ENCODE data around the gene KLHL29. TPM values are rescaled to one million over a fixed set of nuclear protein-coding genes. Genes with fewer than 3 reads are reported as not detected.
"Not testable (repeated sequence)": the region's sequence is repeated elsewhere in the genome, so short reads cannot be mapped to it uniquely, and the experiment has no call there.

The KLHL29 gene
- total and polyA plus RNA-seq, 2 experiments from 2014 or later, result 1.9 to 6.4 TPM

DNA sequence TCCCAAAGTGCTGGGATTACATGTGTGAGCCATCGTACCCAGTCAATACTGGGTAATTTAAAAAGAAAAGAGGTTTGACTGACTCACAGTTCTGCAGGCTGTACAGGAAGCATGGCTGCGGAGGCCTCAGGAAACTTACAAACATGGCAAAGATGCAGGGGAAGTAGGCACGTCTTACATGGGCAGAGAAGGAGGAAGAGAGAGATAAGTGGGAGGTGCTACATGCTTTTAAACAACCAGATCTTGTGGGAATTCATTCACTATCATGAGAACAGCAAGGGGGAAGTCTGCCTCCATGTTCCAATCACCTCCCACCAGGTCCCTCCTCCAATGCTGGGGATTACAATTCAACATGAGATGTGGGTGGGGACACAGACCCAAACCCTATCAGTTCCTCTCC lies 349.4 kb downstream of the KLHL29 start:
- Histone ChIP-seq H3F3A (ENCODE audit: insufficient read depth) (no peaks in the 10 kb centered on the region), H3K79me2 (ENCODE audit: insufficient read depth) (no peaks in the 10 kb centered on the region), H3K9me3 (ENCODE audit: low read depth) (no peaks in the 10 kb centered on the region), H3K9me2 (ENCODE audit: insufficient read depth) (no peaks in the 10 kb centered on the region), H3K27ac (no peak overlapping the region), H2AFZ (no peak overlapping the region), H3K27me3 (replicated peaks; ENCODE audit: insufficient read depth) (no peaks in the 10 kb centered on the region), H3K4me1 (ENCODE audit: insufficient read depth) (no peaks in the 10 kb centered on the region), H3K36me3 (ENCODE audit: low read depth) (no peaks in the 10 kb centered on the region), H3K4me3 (no peak overlapping the region), H3K9ac (no peak overlapping the region), H3K4me2 (ENCODE audit: unreplicated experiment) (no peak overlapping the region), H4K20me1 (ENCODE audit: insufficient read depth) (no peaks in the 10 kb centered on the region)
- DNase-seq, result no peak
- in situ Hi-C loops (cut with MboI), result no loop called here
- TF ChIP-seq EZH2phosphoT487 (IDR thresholded peaks at IDR 0.05; ENCODE audit: insufficient read depth, low read depth) (no peak), EZH2 (IDR thresholded peaks at IDR 0.05; ENCODE audit: insufficient read depth, poor library complexity, severe bottlenecking) (no peak)
- WGBS, 2 experiments (ENCODE audit: low coverage in 1 of 2, low lambda C conversion rate in 2 of 2, missing lambda C conversion rate in 2 of 2), result 87% methylated on average over 3 of the region's 3 CpGs

GRCh38 chr2:23736783-23737182 lies 351.8 kb downstream of the KLHL29 start:
- in situ Hi-C loops (cut with MboI); H3K4me3 ChIP-seq; H3K9me2 ChIP-seq (ENCODE audit: insufficient read depth); H3F3A ChIP-seq (ENCODE audit: insufficient read depth); H3K9ac ChIP-seq; H3K36me3 ChIP-seq (ENCODE audit: low read depth); H3K9me3 ChIP-seq (ENCODE audit: low read depth); H3K79me2 ChIP-seq (ENCODE audit: insufficient read depth); DNase-seq; H3K4me2 ChIP-seq (ENCODE audit: unreplicated experiment); H3K27me3 ChIP-seq (replicated peaks; ENCODE audit: insufficient read depth); H3K27ac ChIP-seq; H4K20me1 ChIP-seq (ENCODE audit: insufficient read depth); H2AFZ ChIP-seq; H3K4me1 ChIP-seq (ENCODE audit: insufficient read depth): not testable (repeated sequence)
- 98% methylated on average over 9 of the region's 9 CpGs for WGBS, 2 experiments (ENCODE audit: low coverage in 1 of 2, low lambda C conversion rate in 2 of 2, missing lambda C conversion rate in 2 of 2)

- Histone ChIP-seq H3K36me3 (ENCODE audit: low read depth) (0 out of 2 replicates have a peak, but pooled peaks cover 5% of the 10 kb centered on the region), H3K9me2 (ENCODE audit: insufficient read depth) (no peaks in the 10 kb centered on the region), H3K4me3 (no peak overlapping the region), H3F3A (ENCODE audit: insufficient read depth) (no peaks in the 10 kb centered on the region), H3K9me3 (ENCODE audit: low read depth) (no peaks in the 10 kb centered on the region), H4K20me1 (ENCODE audit: insufficient read depth) (no peaks in the 10 kb centered on the region), H3K79me2 (ENCODE audit: insufficient read depth) (no peaks in the 10 kb centered on the region), H3K4me1 (ENCODE audit: insufficient read depth) (no peaks in the 10 kb centered on the region), H2AFZ (no peak overlapping the region), H3K4me2 (ENCODE audit: unreplicated experiment) (no peak overlapping the region), H3K27ac (no peak overlapping the region), H3K27me3 (replicated peaks; ENCODE audit: insufficient read depth) (no peaks in the 10 kb centered on the region), H3K9ac (no peak overlapping the region)
- WGBS, 2 experiments (ENCODE audit: low coverage in 1 of 2, low lambda C conversion rate in 2 of 2, missing lambda C conversion rate in 2 of 2), result 53 to 54% methylated on average over 8 of the region's 8 CpGs
- in situ Hi-C loops (cut with MboI), result no loop called here
- TF ChIP-seq EZH2 (IDR thresholded peaks at IDR 0.05; ENCODE audit: insufficient read depth, poor library complexity, severe bottlenecking), result no peak
- no peak for TF ChIP-seq EZH2phosphoT487 (IDR thresholded peaks at IDR 0.05; ENCODE audit: insufficient read depth, low read depth)
- no peak for DNase-seq
Observed at GRCh38 chr2:23745068-23745725, 360.2 kb downstream of the KLHL29 start.

DNA sequence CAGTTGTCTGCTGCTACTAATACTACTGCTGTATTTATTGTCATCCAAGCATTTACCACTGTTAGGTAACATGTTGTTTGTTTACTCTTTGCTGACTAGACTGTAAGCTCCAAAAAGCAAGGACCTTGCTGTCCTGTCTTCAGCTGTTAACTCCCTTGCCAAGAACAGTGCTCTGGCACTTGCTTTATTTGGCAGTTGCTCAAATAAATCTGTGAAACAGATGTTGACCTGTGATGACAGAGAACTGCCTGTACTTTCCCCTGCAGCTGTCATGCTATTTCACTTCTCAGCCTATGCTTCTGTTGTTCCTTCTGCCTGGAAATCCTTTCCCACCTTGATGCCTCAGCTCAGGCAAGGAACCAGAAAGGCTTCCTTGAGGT lies 360.7 kb downstream of the KLHL29 start:
- H2AFZ ChIP-seq, result no peak overlapping the region
- no peak overlapping the region for H3K4me2 ChIP-seq (ENCODE audit: unreplicated experiment)
- H3K27me3 ChIP-seq (replicated peaks; ENCODE audit: insufficient read depth), result no peaks in the 10 kb centered on the region
- no peaks in the 10 kb centered on the region for H3K79me2 ChIP-seq (ENCODE audit: insufficient read depth)
- peak; percentile 51 for DNase-seq
- TF ChIP-seq EZH2 (IDR thresholded peaks at IDR 0.05; ENCODE audit: insufficient read depth, poor library complexity, severe bottlenecking) (no peak), EZH2phosphoT487 (IDR thresholded peaks at IDR 0.05; ENCODE audit: insufficient read depth, low read depth) (no peak)
- H3K9me2 ChIP-seq (ENCODE audit: insufficient read depth), result no peaks in the 10 kb centered on the region
- 0 out of 2 replicates have a peak, but pooled peaks cover 5% of the 10 kb centered on the region for H3K36me3 ChIP-seq (ENCODE audit: low read depth)
- no peaks in the 10 kb centered on the region for H3K9me3 ChIP-seq (ENCODE audit: low read depth)
- in situ Hi-C loops (cut with MboI), result no loop called here
- no peaks in the 10 kb centered on the region for H3K4me1 ChIP-seq (ENCODE audit: insufficient read depth)
- H3F3A ChIP-seq (ENCODE audit: insufficient read depth), result no peaks in the 10 kb centered on the region
- no peak overlapping the region for H3K9ac ChIP-seq
- H4K20me1 ChIP-seq (ENCODE audit: insufficient read depth), result no peaks in the 10 kb centered on the region
- H3K27ac ChIP-seq, result no peak overlapping the region
- H3K4me3 ChIP-seq, result no peak overlapping the region

Measured in GM23248 (cell line).